ENCODE data around the gene ANKRD11.
"Not testable (repeated sequence)": the region's sequence is repeated elsewhere in the genome, so short reads cannot be mapped to it uniquely, and the experiment has no call there.

The ANKRD11 gene

GRCh38 chr16:89248196-89248982, 242.0 kb downstream of the ANKRD11 start:
- no peak for DNase-seq

- DNase-seq: not testable (repeated sequence)
Measured at GRCh38 chr16:89247734-89248075, 242.7 kb downstream of the ANKRD11 start.

GRCh38 chr16:89246903-89247733, 243.2 kb downstream of the ANKRD11 start:
- DNase-seq: peak; percentile 93

GRCh38 chr16:89246383-89246902, 243.9 kb downstream of the ANKRD11 start:
- no peak for DNase-seq

- DNase-seq: no peak
Measured at GRCh38 chr16:89244754-89245153, 245.6 kb downstream of the ANKRD11 start.

GRCh38 chr16:89244264-89244663, 246.1 kb downstream of the ANKRD11 start:
- not testable (repeated sequence) for DNase-seq

GRCh38 chr16:89243664-89244063, 246.7 kb downstream of the ANKRD11 start:
- DNase-seq: no peak

GRCh38 chr16:89242795-89243200, 247.6 kb downstream of the ANKRD11 start:
- no peak for DNase-seq

GRCh38 chr16:89241187-89242007, 249.0 kb downstream of the ANKRD11 start:
- peak; percentile 76 for DNase-seq

- DNase-seq: no peak
Measured at GRCh38 chr16:89237733-89238132, 252.6 kb downstream of the ANKRD11 start.

GRCh38 chr16:89233678-89234490, 256.5 kb downstream of the ANKRD11 start:
- no peak for DNase-seq

GRCh38 chr16:89232107-89232506, 258.3 kb downstream of the ANKRD11 start:
- no peak for DNase-seq

- DNase-seq: no peak
Measured at GRCh38 chr16:89230255-89230654, 260.1 kb downstream of the ANKRD11 start.

- no peak for DNase-seq
Measured at GRCh38 chr16:89224665-89225064, 265.7 kb downstream of the ANKRD11 start.

GRCh38 chr16:89222931-89223330, 267.4 kb downstream of the ANKRD11 start:
- DNase-seq: no peak

- no peak for DNase-seq
Measured at GRCh38 chr16:89221604-89222003, 268.8 kb downstream of the ANKRD11 start.

- no peak for DNase-seq
Measured at GRCh38 chr16:89219365-89219764, 271.0 kb downstream of the ANKRD11 start.
